ENCODE data around the gene KRI1.
"Not testable (repeated sequence)": the region's sequence is repeated elsewhere in the genome, so short reads cannot be mapped to it uniquely, and the experiment has no call there.

The KRI1 gene

DNA sequence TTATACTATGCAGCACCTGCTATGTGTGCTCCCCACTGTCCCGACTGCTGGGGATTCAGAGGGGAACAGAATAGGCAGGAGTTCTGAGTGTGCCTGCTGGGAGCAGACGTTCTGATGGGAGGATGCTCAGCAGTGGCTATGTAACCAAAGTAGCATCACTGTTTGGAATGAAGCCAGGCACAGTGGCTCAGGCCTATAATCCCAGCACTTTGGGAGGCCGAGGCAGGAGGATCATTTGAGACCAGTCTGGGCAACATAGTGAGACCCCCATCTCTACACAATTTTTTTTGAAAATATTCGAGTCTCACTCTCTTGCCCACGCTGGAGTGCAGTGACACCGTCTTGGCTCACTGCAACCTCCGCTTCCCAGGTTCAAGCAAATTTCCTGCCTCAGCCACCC is 16.1 kb downstream of the KRI1 start:
- no peak for DNase-seq (ENCODE audit: low read depth)

DNA sequence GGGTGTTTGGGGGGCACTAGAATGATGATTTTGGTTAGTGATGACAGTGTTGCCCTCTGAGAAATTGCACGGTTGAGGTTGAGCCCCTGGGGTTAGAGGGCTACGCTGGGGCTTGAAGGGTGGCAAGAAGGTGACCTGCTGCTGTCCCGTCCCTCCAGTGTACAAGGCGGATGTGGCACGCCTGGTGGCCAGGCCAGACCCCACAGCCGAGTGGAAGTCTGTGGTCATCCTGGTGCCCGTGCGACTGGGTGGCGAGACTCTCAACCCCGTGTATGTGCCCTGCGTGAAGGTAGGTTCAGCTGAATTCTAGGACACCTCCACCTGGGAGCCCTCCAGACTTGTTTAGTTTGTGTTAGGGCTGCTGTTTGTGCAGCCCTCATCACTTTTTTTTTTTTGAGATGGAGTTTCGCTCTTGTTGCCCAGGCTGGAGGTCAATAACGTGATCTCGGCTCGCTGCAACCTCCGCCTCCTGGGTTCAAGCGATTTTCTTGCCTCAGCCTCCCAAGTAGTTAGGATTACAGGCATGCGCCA is 17.0 kb downstream of the KRI1 start:
- DNase-seq (ENCODE audit: low read depth), result no peak

DNA sequence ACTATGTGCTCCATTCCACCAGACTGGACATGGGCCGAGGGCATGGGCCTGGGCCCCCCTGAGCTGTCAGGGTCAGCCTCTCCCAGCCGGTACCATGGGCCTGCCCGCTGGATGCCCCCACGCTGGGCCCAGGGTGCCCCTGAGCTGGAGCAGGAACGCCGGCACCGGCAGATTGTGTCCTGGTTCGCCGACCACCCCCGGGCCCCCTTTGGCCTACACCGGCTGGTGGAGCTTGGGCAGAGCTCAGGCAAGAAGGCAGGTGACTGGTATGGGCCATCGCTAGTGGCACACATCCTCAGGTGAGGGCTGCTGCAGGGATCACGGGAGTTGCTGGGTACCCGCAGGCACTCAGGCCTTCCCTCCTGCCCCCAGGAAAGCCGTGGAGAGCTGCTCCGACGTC is 19.0 kb downstream of the KRI1 start:
- DNase-seq (ENCODE audit: low read depth), result no peak

DNA sequence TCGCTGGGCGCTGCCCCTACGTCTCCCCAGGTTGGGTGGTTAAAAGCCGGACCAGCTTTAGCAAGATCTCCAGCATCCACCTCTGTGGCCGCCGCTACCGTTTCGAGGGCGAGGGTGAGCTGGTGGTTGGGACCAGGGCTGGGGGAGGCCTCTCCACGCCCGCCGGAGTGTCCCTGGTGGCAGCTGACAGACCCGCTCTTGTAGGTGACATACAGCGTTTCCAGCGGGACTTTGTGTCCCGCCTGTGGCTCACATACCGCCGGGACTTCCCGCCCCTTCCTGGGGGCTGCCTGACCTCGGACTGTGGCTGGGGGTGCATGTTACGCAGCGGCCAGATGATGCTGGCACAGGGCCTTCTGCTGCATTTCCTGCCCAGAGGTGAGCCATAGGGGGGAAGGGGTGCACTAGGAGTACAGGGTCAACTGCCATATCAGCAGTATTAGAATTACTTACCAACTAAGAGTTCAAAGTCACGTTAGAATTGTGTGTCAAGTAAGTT is 21.0 kb downstream of the KRI1 start:
- no peak for DNase-seq (ENCODE audit: low read depth)

DNA sequence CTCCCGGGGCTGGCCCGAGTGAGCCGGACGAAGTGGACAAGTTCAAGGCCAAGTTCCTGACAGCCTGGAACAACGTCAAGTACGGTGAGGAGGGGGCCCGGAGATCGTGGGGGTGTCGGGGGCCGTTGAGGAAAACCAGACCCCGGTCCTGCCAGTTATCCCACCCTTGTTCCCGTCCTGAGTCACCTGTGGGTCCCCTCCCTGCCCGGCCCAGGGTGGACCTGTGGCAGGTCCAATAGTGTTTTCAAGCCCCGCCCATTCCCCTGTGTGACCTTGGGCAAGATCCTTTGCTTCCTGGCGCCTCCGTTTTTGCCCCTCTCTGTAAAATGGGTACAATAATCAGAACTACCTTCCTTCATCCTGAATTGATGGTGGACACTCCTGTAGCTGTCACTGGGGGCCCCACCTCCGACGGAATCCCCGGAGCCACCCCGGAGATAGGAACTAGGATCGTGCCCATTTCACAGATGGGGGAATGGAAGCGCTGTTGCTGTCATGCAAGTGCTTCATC is 21.5 kb downstream of the KRI1 start:
- no peak for DNase-seq (ENCODE audit: low read depth)

DNA sequence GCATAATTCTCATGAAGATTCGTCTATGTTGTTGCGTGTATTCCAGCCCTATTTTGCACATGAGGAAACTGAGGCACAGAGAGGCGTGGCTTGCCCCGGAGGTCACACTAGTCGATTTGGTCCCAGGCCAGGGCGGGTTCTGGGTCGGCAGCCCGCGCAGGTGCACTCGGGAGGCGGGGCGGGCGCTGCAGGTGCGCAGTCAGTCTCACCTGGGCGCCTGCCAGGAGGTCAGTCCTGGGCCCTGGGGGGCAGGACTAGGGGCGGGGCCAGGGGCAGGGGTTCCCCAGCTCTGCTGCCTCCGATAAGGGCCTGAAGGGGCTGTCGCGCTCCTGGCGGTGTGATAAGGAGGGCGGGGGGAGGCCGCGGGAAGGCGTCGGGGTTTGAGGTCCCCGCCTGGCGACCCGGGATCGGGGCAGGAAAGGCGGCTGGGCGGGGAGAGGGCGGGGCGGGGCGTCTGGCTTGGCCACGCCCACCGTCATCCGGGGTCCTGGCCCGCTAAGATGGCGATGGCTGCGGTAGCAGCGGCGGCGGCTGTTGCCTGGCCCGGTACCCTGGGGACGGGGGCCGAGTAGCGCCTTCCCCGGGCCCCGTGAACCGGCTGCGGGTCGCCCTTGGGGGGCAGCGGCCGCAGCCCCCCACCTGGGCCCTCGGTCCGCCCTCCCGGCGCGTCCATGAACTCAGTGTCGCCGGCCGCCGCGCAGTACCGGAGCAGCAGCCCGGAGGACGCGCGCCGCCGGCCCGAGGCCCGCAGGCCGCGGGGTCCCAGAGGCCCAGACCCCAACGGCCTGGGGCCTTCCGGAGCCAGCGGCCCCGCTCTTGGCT is 22.2 kb downstream of the KRI1 start, which contains the start of gene ATG4D:
TSS of gene ATG4D (plus strand) at position 485 of the 822 bp plus-strand sequence. CDS start at position 672, 187 bp downstream.
- DNase-seq (ENCODE audit: low read depth), result peak; percentile 69

DNA sequence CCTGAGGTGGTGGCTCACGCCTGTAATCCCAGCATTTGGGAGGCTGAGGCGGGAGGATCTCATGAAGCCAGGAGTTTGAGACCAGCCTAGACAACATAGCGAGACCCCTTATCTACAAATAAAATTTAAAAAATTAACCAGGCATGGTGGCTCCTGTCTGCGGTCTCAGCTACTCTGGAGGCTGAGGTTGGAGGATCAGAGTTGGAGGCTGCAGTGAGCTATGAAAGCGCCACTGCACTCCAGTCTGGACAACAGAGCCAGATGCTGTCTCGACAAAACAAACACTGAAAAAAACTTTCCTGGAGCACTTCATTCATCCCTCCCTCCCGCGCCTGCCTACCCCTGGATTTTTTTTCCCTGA is 22.8 kb downstream of the KRI1 start:
- no peak for DNase-seq (ENCODE audit: low read depth)

DNA sequence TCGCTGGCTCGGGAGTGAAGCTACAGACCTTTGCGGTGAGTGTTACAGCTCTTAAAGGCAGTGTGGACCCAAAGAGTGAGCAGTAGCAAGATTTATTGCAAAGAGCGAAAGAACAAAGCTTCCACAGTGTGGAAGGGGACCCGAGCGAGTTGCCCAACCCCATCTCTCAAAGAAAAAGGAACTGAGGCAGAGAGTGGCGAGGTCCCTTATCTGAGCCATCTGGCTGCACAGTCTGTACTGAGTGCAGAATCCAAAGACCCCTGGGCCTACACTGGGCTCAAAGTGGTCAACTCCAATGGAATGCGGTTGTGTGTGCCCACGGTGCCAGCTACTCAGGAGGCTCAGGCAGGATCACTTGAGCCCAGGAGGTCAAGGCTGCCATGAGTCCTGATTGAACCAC is 26.8 kb downstream of the KRI1 start:
- not testable (repeated sequence) for DNase-seq (ENCODE audit: low read depth)

DNA sequence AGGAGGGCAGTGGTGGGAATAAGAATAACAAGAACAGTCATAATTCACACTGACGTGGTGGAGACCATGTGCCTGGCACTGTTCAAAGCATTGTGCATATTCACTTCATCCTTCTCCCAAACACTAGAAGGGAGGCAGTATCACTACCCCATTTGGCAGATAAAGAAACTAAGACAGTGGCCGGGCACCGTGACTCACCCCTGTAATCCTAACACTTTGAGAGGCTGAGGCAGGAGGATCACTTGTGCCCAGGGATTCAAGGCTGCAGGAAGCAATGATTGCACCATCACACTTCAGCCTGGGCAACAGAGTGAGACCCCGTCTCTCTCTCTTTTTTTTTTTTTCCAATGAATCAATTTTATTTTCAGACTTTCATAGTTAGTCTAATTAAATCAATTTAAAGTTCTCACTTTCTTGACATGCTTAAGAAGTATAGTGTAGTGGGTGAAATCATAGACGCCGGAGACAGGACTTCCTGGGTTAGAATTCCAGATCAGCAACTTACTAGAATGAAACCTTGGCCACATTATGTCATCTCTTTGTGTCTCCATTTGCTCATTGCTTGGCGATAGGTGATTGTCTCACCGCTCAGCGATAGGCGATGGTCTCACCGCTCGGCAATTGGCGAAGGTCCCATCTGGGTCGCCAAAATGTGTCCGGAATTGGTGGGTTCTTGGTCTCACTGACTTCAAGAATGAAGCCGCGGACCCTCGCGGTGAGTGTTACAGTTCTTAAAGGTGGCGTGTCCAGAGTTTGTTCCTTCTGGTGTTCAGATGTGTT is 27.4 kb downstream of the KRI1 start:
- DNase-seq (ENCODE audit: low read depth), result no peak

DNA sequence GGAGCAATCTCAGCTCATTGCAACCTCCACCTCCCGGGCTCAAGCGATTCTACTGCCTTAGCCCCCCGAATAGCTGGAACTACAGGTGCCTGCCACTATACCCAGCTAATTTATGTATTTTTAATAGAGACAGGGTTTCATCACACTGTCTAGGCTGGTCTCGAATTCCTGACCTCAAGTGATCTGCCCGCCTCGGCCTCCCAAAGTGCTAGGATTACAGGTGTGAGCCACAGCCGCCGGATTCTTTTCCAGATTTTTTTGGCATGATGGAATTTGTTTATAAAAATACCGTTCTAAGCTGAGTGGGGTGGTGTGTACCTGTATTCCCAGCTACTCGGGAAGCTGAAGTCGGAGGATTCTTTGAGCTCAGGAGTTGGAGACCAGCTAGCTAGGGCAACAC is 28.1 kb downstream of the KRI1 start:
- DNase-seq (ENCODE audit: low read depth), result no peak

DNA sequence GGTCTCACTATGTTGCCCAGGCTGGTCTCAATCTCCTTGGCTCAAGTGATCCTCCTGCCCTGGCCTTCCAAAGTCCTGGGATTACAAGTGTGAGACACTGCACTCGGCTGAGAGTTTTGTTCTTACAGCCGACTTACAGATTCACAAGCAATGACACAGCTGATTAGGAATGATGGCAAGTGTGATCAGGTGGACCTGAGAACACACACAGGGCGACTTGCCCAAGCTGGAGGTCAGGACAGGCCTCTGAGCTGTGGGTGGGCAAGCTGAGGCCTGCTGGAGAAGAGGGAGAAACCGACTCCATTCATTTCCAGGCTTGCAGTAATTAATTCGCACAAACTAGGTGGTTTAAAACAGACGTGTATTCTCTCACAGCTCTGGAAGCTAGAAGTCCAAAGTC is 30.2 kb downstream of the KRI1 start:
- DNase-seq (ENCODE audit: low read depth), result no peak

DNA sequence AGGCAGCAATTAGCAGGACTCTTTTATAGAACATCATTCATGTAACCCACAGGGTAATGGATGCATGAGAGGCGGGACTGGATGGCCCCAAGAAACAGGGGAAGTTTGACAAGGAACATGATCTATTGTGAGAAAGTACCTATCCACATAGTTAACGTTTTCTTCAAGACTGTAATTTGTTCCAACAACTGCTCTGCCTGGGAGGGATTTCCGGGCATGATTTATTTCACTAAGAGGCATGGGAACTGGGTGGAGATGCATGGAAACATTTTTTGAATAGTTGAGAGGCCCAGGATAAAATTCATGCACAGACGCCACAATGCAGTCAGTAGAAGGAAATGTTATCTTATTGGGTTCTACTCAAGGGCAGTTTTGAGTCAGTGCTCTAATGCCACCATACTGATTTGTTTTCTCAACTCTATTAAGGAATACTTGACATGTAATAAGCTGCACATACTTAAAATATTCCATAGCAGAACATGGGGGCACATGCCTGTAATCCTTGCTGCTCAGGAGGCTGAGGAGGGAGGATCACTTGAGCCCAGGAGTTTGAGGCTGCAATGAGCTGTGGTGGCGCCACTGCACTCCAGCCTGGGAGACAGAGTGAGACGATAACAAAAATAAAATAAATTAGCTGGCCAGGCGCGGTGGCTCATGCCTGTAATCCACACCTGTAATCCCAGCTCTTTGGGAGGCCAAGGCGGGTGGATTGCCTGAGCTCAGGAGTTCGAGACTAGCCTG is 32.0 kb downstream of the KRI1 start:
- no peak for DNase-seq (ENCODE audit: low read depth)

DNA sequence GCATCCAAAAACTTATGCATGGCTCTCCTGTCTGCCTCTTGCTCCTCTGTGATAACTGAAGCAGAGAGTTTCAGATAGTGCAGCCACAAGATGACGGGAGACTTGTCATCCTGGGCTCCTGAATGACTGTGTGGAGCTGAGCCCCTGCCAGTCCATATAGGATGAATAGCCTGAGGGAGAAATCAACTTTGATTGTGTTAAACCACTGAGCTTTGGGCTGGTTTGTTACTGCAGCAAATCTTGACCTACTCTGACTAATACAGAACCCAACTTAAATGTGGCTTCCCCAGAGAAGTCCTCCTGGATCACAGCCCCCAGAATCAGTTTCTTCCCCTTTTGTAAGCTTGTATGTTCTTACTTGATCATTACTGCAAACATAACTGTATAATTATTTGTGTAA is 33.4 kb downstream of the KRI1 start:
- no peak for DNase-seq (ENCODE audit: low read depth)

DNA sequence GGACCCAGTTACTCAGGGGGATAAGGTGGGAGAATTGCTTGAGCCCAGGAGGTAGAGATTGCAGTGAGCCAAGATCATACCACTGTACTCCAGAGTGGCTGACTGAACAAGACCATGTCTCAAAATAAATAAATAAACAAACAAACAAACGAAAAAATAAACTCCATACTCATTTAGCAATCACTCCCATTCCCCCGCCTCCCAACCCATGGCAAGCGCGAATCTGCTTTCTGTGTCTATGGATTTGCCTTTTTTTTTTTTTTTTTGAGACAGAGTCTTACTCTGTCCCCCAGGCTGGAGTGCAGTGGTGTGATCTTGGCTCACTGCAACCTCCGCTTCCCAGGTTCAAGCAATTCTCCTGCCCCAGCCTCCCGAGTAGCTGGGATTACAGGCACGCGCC is 38.9 kb downstream of the KRI1 start:
- DNase-seq (ENCODE audit: low read depth), result not testable (repeated sequence)

DNA sequence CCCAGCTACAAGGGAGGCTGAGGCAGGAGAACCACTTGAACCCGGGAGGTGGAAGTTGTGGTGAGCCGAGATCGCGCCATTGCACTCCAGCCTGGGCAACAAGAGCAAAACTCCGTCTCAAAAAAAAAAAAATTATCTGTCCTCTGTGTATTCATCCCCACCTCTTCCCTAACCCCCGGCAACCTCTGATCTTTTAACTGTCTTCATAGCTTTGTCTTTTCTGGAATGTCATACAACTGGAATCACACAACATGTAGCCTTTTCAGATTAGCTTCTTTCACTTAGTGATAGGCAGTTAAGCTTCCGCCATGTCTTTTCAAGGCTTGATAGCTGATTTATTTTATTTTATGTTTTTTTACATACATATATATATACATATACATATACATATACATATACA is 40.2 kb downstream of the KRI1 start:
- no peak for DNase-seq (ENCODE audit: low read depth)

DNA sequence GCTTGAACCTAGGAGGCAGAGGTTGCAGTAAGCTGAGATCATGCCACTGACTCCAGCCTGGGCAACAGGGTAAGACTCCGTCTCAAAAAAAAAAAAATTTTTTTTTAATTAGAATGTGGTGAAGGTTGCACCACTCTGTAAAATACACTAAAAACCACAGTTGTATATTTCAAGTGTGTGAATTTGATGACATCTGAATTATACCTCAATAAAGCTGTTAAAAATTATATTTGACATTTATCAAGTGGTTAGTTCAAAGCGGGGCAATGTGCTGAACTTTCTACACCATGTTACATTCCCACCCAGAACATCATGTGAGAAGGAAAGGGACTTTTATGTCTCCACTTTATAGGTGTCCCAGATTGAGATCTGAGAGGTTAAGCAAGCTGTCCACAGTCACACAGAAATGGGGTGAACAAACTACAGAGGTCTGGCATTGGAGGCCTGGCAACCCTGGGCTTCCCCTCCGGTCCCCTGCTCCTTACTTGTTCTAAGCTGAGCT is 42.6 kb downstream of the KRI1 start:
- DNase-seq (ENCODE audit: low read depth), result no peak

DNA sequence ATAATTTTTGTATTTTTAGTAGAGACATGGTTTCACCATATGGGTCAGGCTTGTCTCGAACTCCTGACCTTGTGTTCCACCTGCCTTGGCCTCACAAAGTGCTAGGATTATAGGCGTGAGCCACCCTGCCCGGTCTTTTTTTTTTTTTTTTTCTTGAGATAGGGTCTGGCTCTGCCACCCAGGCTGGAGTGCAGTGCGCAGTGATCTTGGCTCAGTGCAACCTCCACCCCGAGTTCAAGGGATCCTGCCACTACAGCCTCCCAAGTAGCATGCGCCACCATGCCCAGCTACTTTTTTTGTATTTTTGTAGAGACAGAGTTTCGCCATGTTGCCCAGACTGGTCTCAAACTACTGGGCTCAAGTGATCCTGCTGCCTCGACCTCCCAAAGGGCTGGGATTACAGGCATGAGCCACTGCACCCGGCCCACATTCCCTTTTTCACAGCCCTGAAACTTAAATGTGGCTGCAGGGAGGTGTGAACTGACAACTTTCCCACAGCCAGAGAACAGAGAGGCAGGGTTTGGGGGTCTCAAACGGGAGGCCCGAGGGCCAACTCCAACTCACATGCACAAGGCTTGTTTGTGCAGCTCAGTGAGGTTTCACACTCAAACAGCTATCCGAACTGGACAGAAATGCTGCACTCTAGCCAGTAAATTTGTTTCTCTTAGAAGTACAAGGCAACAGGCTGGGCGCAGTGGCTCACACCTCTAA is 44.2 kb downstream of the KRI1 start:
- no peak for DNase-seq (ENCODE audit: low read depth)

DNA sequence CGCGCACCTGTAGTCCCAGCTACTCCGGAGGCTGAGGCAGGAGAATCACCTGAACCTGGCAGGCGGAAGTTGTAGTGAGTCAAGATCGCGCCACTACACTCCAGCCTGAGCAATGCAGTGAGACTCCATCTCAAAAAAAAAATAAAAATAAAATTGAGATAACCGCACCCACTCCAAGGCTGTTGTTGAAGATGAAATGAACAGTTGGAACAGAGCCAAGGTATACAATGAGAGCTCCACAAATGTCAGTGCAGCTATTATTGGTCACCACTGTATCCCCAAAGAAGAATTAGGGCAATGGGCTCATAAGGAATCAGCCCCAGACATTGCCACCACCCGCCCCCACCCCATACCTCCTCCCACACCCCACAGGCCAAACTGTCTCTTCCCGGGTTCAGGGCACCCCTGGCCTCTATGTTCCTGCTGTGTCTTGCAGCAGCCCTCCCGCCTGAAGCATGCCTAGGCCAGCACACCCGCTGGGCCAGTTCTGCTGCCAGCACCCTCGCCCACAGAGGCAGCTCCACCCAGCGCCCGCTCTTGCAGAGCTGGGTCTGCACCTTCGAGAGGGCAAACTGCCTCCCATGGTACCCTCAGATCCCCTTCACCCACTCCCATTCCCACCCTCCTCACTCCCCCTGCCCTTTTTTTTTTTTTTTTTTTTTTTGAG is 45.0 kb downstream of the KRI1 start:
- no peak for DNase-seq (ENCODE audit: low read depth)

DNA sequence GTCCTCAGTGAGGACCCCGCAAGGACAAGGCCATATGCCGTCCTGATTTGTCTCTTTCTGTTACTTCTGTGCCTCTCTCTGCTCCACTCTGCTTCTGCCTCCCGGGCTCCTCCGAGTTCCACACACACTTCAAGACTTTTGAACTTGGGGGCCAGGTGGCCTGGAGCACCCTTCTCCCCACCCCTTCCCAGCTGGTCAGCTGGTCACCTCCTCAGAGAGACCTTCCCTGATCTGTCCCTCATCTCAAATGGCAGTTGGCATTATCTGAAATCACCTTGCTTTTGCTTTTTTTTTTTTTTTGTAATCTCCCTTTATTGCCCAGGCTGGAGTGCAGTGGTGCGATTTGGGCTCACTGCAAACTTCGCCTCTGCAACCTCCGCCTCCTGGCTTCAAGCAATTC is 46.4 kb downstream of the KRI1 start:
- DNase-seq (ENCODE audit: low read depth), result no peak

DNA sequence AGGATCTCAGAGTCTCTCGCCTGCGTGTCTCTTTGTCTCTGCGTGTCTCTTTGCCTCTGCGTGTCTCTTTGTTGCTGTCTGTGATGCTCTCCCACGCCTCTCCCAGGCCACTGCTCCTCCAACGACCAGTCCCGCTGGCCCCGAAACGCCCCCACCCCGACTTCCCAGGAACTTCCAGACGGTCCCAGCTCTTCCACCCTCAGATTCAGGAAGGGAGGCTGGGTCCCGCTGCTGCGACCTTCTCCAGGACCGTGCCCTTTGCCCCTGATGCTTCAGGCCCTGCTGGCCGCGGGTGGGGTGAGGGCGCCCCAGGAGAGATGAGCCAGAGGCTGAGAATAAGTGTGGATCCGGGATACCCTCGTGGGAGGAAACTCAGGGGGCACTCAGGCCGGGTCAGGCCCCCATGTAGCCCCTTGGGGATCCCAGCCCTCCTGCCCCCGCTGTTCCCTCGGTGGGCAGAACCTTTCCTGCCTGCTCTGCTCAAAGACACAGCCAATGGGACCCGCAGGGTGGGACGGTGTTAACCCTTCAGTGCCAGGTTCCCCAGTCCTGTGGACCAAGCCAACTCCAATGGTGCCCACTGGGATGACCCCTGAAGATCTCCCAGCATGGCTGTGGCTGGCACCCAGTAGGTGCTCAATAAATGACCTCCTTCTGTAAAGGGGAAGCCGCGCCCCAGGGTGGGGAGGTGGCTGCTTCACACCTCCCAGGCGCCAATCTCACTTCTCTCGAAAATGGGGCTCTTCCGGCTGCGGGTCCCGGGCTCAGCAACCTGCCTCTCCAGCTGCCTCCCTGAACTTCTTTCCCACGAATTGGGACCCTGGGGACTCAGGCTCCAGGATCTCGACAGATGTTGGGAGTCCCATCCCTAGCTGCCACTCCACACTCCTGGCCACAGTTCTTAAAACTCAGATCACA is 47.1 kb downstream of the KRI1 start:
- DNase-seq (ENCODE audit: low read depth), result no peak

Measured in stimulated activated CD4-positive, alpha-beta T cell treated with anti-CD3 and anti-CD28 coated beads, Interleukin-2, amount 100 ng/mL, for 4 hours (primary cell).